Activated CD4-positive, alpha-beta T cell treated with anti-CD3 and anti-CD28 coated beads, Interleukin-2, Interleukin-4, amounts not matched to agents 100 ng/mL and 50 ng/mL, durations not matched to agents 16 hours and 8 hours (primary cell): ENCODE data around the gene IGF2BP2.
A peak's percentile ranks its signal among the peaks of the same experiment; 100 is the strongest.
"Not testable (repeated sequence)": the region's sequence is repeated elsewhere in the genome, so short reads cannot be mapped to it uniquely, and the experiment has no call there.

Experiments used
- DNase-seq: peaks from one replicate; pipeline ENCODE4 v3.0.0-alpha.2; 2020; ENCODE audit warnings: low spot score

Gene IGF2BP2

DNA sequence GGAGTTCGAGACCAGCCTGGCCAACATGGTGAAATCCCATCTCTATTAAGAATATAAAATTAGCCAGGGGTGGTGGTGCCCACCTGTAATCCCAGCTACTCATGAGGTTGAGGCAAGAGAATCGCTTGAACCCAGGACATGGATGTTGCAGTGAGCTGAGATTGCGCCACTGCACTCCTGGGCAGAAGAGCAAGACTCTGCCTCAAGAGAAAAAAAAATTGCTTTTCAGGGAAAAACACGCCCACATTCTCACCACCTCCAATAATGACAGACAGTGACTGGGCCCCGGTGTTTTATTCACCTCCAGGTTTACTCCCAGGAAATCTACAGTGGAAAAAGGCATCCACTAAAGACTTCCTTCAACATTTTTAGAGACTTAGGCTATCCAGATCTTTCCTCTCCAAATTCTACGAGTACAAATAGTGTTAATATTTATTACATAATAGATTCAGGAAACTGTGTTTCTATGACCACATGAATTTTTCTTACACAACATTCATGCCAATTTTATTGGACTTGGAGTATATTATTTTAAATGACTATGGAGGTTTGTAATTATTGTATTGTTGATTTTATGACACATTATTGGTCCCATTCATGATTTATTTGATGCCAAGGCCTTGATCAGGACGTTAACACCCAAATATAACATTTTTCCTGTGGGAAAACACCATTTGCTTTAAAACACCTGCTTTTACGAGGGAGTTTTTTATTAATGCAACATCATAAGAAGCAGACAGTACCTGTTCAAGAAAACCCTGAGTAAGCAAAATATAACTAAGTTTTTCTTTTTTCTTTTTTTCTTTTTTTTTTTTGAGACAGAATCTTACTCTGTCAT, 26.6 kb downstream of the IGF2BP2 start:
- DNase-seq, result no peak

GRCh38 chr3:185797108-185797881, 27.5 kb downstream of the IGF2BP2 start:
- DNase-seq, result no peak

- no peak for DNase-seq
These were observed 28.3 kb downstream of the IGF2BP2 start for GRCh38 chr3:185796431-185797107.

GRCh38 chr3:185793381-185793780, 31.5 kb downstream of the IGF2BP2 start:
- DNase-seq, result no peak

DNA sequence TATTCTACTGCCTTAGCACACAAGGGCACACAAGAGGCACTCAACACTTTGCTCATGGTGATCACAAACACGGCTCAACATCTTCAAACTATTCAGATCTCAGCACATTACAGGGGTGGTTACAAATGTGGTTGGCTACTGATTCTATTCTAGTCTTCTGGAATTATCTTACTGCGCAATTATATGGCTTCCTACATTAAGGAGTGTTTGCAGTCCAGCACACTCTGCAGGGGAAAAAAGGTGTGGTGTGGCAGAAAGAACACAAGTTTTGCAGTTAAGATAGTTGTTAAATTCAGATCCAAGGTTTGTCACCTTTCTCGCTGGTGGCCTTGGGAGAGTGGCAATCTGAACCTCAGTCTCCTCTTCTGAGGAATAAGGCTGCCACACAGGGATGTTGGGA, 31.9 kb downstream of the IGF2BP2 start:
- no peak for DNase-seq

DNA sequence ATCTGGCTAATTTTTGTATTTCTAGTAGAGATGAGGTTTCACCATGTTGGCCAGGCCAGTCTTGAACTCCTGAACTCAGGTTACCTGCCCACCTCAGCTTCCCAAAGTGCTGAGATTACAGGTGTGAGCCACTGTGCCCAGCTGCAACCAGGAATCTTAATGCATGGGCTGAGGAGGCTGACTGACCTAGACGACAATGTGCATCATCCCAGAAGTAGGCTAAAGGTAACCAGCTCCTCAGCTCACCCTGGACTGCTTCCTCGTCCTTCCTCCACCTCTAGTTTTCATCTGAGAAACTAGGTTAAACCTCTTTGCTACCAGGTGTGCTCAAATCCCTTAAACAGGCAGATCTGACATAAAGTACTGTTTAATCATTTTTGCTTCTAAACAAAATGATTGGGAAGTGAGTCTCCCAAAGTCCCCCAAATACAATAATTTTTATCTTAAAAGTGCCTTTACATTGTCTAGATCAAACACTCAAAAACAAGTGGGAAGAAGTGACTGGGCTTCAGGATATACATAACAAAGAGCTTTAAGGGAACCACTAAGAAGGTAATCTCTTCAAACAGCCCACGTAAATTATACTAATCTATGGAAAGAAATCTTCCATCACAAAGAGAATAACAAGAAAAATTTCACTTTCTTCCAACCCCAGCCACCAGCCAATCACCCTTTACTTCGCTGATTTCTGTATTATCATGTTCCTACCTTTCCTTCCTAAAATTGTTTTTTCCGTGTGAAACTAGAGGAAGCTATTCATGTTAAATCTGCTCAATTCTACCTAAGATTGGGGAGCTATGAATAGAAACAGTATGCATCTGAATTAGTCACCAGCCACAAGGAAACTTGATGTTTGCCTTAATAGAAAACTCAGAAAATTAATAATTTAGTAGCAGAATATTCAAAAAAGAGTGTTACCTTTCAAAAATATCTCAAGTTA, 34.7 kb downstream of the IGF2BP2 start:
- no peak for DNase-seq

DNA sequence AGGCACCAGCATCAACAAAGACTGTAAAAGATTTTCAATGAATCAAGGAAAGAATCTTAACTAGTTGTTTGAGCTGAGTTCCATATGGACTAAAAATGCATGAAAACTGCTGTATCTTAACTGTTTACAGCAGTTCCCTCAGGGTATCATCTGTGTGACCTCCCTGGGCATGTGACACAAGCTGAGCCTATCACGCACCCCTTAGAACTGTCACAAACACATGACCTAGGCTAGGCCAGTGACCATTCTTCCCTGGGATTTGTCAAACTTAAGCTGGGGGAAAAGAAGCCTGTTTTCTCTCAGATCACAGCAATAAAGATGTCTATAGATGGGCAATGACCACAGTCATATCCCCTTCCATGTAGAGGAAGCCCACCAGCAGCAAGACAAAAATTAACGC, 35.7 kb downstream of the IGF2BP2 start:
- DNase-seq, result no peak

DNA sequence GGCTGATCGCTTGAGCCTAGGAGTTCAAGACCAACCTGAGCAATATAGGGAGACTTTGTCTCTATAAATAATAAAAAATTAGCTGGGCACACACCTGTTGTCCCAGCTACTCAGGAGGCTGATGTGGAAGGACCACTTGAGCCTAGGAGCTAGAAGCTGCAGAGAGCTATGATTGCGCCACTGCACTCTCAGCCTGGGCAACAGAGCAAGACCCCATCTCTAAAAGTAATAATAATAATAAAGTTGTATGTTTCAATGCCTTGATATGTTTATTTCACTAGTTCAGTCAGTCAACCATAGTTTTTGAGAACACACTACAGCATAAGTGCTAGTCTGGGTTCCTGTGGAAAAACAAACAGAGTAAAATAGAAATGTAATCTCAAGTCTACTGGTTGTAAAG, 36.5 kb downstream of the IGF2BP2 start:
- no peak for DNase-seq

DNA sequence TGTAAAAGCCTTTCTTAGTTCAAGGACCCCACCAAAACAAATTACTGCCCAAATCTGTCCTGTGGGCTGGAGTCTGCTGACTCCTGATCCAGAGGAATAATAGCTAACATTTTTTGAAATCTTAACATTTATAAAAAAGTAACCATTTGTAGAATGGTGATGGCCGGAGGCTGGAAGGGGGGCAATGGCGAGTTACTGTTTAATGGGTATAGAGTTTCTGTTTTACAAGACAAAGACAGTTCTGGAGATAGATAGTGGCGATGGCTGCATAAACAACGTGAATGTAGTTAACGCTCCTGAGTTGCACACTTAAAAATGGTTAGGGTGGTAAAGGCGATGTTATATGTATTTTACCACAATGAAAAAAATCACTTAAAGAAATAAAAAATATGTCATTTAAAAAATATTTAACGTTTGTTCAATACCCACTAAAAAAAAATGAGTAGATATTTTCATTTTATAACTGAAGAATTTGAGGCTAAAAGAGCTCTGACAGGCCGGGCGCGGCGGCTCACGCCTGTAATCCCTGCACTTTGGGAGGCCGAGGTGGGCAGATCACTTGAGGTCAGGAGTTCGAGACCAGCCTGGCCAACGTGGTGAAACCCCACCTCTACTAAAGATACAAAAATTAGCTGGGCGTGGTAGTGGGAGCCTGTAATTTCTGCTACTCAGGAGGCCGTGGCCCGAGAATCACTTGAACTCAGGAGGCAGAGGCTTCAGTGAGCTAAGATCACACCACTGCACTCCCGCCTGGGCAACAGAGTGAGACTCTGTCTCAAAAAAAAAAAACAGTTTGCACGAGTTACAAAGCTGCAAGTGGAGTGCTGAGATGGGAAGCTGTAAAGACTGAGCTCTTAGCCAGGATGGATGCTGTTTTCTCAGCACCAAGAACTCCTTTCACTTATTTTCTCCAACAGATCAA, 37.6 kb downstream of the IGF2BP2 start:
- no peak for DNase-seq

GRCh38 chr3:185786258-185786657, 38.6 kb downstream of the IGF2BP2 start:
- not testable (repeated sequence) for DNase-seq

- DNase-seq, result no peak
These were observed 40.5 kb downstream of the IGF2BP2 start for GRCh38 chr3:185784317-185784716.

- DNase-seq, result no peak
These were observed 43.1 kb downstream of the IGF2BP2 start for GRCh38 chr3:185781759-185782158.

GRCh38 chr3:185779461-185779860, 45.4 kb downstream of the IGF2BP2 start:
- DNase-seq, result no peak

- no peak for DNase-seq
These were observed 46.0 kb downstream of the IGF2BP2 start for GRCh38 chr3:185778821-185779220.

- no peak for DNase-seq
These were observed 46.7 kb downstream of the IGF2BP2 start for GRCh38 chr3:185778094-185778493.

GRCh38 chr3:185770109-185770508, 54.7 kb downstream of the IGF2BP2 start:
- DNase-seq, result no peak

DNA sequence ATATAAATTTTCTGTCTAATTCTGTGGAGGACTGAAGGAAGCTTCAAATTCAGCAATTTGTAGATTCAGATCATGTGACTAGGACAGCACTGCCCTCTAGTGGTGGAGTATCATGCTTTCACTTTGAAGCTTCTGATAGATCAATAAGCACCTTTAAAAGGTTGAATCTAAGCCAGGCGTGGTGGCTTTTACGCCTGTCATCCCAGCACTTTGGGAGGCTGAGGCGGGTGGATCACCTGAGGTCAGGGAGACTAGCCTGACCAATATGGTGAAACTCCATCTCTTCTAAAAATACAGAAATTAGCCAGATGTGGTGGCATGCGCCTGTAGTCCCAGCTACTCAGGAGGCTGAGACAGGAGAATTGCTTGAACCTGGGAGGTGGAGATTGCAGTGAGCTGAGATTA, 56.3 kb downstream of the IGF2BP2 start:
- peak; percentile 72 for DNase-seq

DNA sequence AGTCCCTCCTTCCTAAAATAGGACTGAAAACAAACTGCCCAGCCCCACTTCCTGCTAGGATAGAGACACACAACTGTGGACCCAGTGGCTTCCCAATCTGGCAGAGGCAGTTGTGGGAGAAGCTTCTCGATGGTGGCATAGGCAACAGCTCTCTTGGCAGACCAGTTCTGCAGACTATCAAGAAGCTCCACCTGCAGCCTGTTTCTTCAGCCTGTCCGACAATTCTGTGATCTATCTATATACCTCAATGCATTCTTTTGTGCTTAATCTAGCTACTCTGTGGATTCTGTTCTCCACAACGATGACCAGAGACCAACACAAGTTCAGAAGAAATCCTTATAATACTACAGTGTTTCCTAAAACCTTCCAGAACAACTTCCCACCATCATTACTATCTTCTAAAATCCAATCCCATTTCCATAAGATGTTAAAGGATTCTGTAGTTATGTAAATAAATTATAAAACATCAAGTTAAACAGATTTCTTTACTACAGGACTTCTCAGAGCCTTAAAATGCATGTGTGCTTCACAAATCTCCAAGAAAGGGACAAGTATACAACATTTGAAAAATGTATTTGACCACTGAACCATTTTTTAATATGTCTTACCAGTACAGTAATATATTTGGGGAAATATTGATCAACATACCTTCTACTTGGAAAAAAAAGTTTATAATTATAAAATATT, 57.7 kb downstream of the IGF2BP2 start:
- DNase-seq, result no peak

DNA sequence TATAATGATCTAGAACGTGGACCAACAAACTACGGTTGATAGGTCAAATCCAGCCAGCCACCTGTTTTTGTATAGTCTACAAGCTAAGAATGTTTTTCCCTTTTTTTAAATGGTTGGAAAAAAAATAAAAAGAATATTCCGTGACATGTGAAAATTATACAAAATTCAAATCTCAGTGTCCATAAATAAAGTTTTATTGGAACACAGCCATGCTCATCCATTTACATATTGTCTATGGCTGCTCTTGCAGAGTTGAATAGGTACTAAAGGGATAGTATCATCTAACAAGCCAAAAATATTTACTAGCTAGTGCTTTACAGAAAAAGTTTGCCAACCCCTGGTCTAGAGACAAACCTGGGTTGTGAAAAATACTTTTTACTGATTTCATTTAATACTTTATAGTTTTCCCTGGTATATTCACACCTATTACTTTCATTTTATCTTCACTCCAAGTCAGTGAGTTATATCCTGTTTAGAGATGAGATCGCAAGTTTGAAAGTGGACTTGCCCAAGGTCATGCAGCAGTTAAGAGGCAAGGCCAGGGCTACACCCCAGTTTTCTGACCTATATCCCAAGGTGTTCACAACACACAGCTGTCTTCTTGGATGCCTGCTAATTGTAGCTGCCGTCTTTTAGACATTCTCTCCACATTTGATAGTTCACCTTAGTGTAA, 58.4 kb downstream of the IGF2BP2 start:
- DNase-seq, result no peak
